ENCODE data around the gene EFCAB8.

Gene EFCAB8

GRCh38 chr20:33009214-33010132, 150.8 kb downstream of the EFCAB8 start:
- no peak for DNase-seq

DNA sequence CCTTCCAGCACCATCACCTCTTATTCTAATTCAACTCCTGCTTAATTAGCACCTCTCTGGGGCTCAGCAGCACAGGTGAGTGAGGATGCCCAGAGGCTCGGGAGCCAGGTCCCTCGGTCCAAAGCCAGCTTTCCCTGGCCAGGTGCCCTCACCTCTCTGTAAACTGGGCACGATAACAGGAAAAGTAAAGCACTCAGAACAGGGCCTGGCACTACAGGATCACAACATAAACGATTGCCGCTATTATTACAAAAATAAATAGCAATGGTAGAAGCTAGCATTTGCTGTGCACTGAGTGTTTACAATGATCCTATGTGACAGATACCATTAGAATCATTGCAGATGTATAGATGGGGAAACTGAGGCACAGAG, 151.4 kb downstream of the EFCAB8 start:
- no peak for DNase-seq

DNA sequence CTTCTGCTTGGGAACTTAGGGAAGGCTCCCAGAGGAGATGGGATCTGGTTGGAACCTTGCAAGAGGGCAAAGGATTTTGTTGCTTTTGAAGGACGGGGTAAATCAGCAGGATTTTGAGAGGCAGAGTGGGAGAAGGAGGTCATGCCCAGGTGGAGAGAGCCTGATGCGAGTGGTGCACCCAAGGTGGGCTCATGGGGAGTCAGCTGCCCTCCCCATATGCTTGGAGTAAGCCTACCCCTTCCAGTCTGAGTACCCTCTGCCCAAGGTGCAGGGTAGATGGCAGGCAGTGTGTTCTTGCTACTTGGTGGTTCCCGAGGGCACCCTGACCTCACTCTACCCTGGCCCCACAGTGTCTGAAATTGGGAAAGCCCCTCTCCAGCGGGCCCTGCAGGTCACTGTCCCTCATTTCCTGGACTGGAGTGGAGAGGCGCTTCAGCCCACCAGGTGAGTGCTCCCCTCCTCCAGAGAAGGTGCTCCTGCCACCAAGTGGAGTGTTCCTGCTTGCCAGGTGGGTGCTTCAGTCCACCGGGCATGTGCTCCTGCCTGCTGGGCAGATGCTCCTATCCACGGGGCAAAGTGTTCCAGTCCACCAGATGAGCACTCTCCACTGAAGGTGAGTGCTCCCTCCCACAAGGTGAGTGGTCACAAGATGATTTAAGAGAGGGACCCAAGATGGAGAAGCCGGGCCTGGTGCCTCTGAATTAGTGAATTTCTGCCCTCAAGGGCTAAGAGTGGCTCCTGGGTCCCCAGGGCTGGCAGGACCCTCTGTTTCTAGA, 152.1 kb downstream of the EFCAB8 start:
- DNase-seq = no peak
